ENCODE measurements around the gene MAGEC3. TPM values are rescaled to one million over a fixed set of nuclear protein-coding genes. Genes with fewer than 3 reads are reported as not detected.

MAGEC3 gene
- total RNA-seq (2022) (not detected in 2 replicates), Bru-seq, nascent RNA (not detected), BruChase-seq, experiment 1, labeled RNA remaining after a 6-hour chase (not detected), BruChase-seq, experiment 2, labeled RNA remaining after a 2-hour chase (not detected)
- long read RNA-seq: 0 reads

GRCh38 chrX:141838016-141838415 lies at the start of gene MAGEC3:
TSS of gene MAGEC3 (plus strand) at chrX:141838316. CDS start at chrX:141838316, 0 bp downstream.
- Mint-ChIP-seq H3K4me1 (ENCODE audit: low read depth, unreplicated experiment) (no peaks in the 10 kb centered on the region), H3K27me3 (ENCODE audit: unreplicated experiment) (no peaks in the 10 kb centered on the region), H3K9me3 (ENCODE audit: low read depth, unreplicated experiment) (peaks cover 6% of the 10 kb centered on the region), H3K4me3 (ENCODE audit: low read depth, unreplicated experiment) (no peak within 1 kb of the TSS), H3K36me3 (ENCODE audit: insufficient read depth, unreplicated experiment) (no peaks in the 10 kb centered on the region), H3K27ac (ENCODE audit: unreplicated experiment) (no peak within 1 kb of the TSS)
- intact Hi-C loops (cut with micrococcal nuclease; ENCODE audit: unreplicated experiment): no loop called here
- BruUV-seq (replicated peaks): no TSS peak
- no peak for DNase-seq
- CTCF ChIA-PET: no interaction called here
- no peak for TF ChIP-seq CTCF (IDR thresholded peaks at IDR 0.05; ENCODE audit: unreplicated experiment)

GRCh38 chrX:141791856-141792255 lies 46.3 kb upstream of the MAGEC3 start:
- peaks cover 4% of the 10 kb centered on the region for H3K36me3 Mint-ChIP-seq (ENCODE audit: insufficient read depth, unreplicated experiment)
- H3K4me3 Mint-ChIP-seq (ENCODE audit: low read depth, unreplicated experiment): no peak overlapping the region
- no peaks in the 10 kb centered on the region for H3K27me3 Mint-ChIP-seq (ENCODE audit: unreplicated experiment)
- CTCF ChIA-PET: no interaction called here
- no peak for TF ChIP-seq CTCF (IDR thresholded peaks at IDR 0.05; ENCODE audit: unreplicated experiment)
- BruUV-seq (replicated peaks): no TSS peak
- H3K9me3 Mint-ChIP-seq (ENCODE audit: low read depth, unreplicated experiment): peaks cover 9% of the 10 kb centered on the region
- no peak overlapping the region for H3K27ac Mint-ChIP-seq (ENCODE audit: unreplicated experiment)
- no peak for DNase-seq
- no peaks in the 10 kb centered on the region for H3K4me1 Mint-ChIP-seq (ENCODE audit: low read depth, unreplicated experiment)
- intact Hi-C loops (cut with micrococcal nuclease; ENCODE audit: unreplicated experiment): no loop called here

DNA sequence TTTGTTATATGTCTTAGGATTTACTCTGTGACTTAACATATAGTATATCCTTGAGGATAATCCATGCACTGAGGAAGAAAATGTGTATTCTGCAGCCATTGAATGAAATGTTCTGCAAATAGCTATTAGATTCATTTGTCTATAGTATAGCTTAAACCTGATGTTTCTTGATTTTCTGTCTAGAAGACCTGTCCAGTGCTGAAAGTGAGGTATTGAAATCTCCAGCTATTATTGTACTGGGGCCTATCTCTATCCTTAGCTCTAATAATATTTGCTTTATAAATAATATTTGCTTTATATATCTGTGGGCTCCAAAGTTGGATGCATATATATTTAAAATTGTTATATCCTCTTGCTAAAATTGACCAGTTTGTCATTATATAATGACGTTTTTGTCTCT lies 26.7 kb upstream of the MAGEC3 start:
- intact Hi-C loops (cut with micrococcal nuclease; ENCODE audit: unreplicated experiment): no loop called here
- no TSS peak for BruUV-seq (replicated peaks)
- Mint-ChIP-seq H3K4me3 (ENCODE audit: low read depth, unreplicated experiment) (no peak overlapping the region), H3K27me3 (ENCODE audit: unreplicated experiment) (no peaks in the 10 kb centered on the region), H3K36me3 (ENCODE audit: insufficient read depth, unreplicated experiment) (no peaks in the 10 kb centered on the region), H3K4me1 (ENCODE audit: low read depth, unreplicated experiment) (no peaks in the 10 kb centered on the region), H3K27ac (ENCODE audit: unreplicated experiment) (no peak overlapping the region), H3K9me3 (ENCODE audit: low read depth, unreplicated experiment) (peaks cover 11% of the 10 kb centered on the region)
- no peak for TF ChIP-seq CTCF (IDR thresholded peaks at IDR 0.05; ENCODE audit: unreplicated experiment)
- CTCF ChIA-PET: no interaction called here
- no peak for DNase-seq

- no TSS peak for BruUV-seq (replicated peaks)
- intact Hi-C loops (cut with micrococcal nuclease; ENCODE audit: unreplicated experiment): no loop called here
- Mint-ChIP-seq H3K27ac (ENCODE audit: unreplicated experiment) (no peak overlapping the region), H3K9me3 (ENCODE audit: low read depth, unreplicated experiment) (peaks cover 12% of the 10 kb centered on the region), H3K4me3 (ENCODE audit: low read depth, unreplicated experiment) (no peak overlapping the region), H3K4me1 (ENCODE audit: low read depth, unreplicated experiment) (no peaks in the 10 kb centered on the region), H3K27me3 (ENCODE audit: unreplicated experiment) (no peaks in the 10 kb centered on the region), H3K36me3 (ENCODE audit: insufficient read depth, unreplicated experiment) (no peaks in the 10 kb centered on the region)
- TF ChIP-seq CTCF (IDR thresholded peaks at IDR 0.05; ENCODE audit: unreplicated experiment): no peak
- DNase-seq: no peak
- CTCF ChIA-PET: no interaction called here
These were observed 23.8 kb upstream of the MAGEC3 start for GRCh38 chrX:141814213-141814857.

Data from Calu3 (cell line).